Lower leg skin (tissue), 4 donors: ENCODE results near the gene ABLIM1. TPM values are rescaled to one million over a fixed set of nuclear protein-coding genes. Genes with fewer than 3 reads are reported as not detected.

Experiments
- DNase-seq, 2 donors: peaks; one replicate each; pipeline ENCODE4 v3.0.0-alpha.2; 2019; ENCODE audit warnings: low spot score in 2 of 2
- H3K4me3 ChIP-seq: fragments of 200-600 bp; sonication (generic); 2 replicates; pipeline ENCODE4 v1.5.1; 2017; ENCODE audit warnings: mild to moderate bottlenecking, low read depth; ENCODE audit not compliant: poor library complexity, severe bottlenecking
- CTCF ChIP-seq, 3 donors: fragments of 450-650 bp; IDR thresholded peaks; one replicate each; pipeline ENCODE4 v1.5.1; 2016; ENCODE audit warnings: antibody characterized with exemption in 3 of 3, mild to moderate bottlenecking in 3 of 3, moderate library complexity in 2 of 3
- POLR2A ChIP-seq, 2 donors: fragments of 450-650 bp; IDR thresholded peaks; one replicate each; pipeline ENCODE4 v1.6.1; 2016 to 2017; ENCODE audit warnings: antibody characterized with exemption in 2 of 2, mild to moderate bottlenecking in 1 of 2, moderate library complexity in 1 of 2
- WGBS, 2 donors: methylation state at CpG; one replicate each; pipeline ENCODE4 v1.1.5; 2018; 5-methylcytosine and 5-hydroxymethylcytosine counted together
- intact Hi-C: fragments of 100-400 bp; cut with DNase I; formaldehyde crosslinking; loops from one replicate; pipeline ENCODE4 v1.15.0; 2023; ENCODE audit warnings: low total_unique reads
- total RNA-seq, 4 donors: library from RNA; depleted of rRNA; stranded (reverse); fragments of >200 nt; gene quantifications; one replicate each; pipeline ENCODE4 v1.1.0, GENCODE V29; 2016

Gene ABLIM1
- total RNA-seq, 4 donors from 2014 or later: 171 to 258 (median 209) TPM

- no peak overlapping the region for H3K4me3 ChIP-seq
- DNase-seq: no peak
- intact Hi-C loops: no loop called here
- TF ChIP-seq POLR2A (IDR thresholded peaks at IDR 0.05) (no peak), CTCF (IDR thresholded peaks at IDR 0.05) (no peak)
- WGBS, 2 donors: 69 to 77% methylated on average over 2 of the region's 2 CpGs
These were observed 209.2 kb downstream of the ABLIM1 start for GRCh38 chr10:114448897-114449296.

- no peak overlapping the region for H3K4me3 ChIP-seq
- no peak for DNase-seq
- intact Hi-C loops: no loop called here
- 78 to 86% methylated on average over 6 of the region's 6 CpGs for WGBS, 2 donors
- TF ChIP-seq POLR2A (IDR thresholded peaks at IDR 0.05): no peak
- no peak for TF ChIP-seq CTCF (IDR thresholded peaks at IDR 0.05)
These were observed 212.7 kb downstream of the ABLIM1 start for GRCh38 chr10:114445332-114445731.

DNA sequence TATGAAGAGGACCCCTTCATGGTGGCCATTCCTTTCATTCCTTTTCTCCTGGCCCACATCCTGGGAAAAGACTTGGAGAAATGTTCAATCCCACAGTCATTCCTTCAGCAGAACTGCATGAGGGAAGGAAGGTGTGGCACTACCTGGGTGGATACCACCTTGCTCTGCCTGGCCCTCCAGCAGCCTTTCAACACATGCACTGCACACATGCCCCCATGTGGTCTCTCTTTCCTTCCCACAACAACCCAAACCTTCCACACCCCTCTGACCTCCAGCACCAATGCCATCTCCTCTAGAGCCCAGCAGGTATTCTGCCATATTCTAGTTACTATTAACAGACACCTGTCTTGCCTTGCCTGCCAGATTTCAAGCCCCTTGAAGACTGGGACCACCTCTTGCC lies 213.3 kb downstream of the ABLIM1 start:
- intact Hi-C loops: no loop called here
- H3K4me3 ChIP-seq: no peak overlapping the region
- DNase-seq: no peak
- TF ChIP-seq CTCF (IDR thresholded peaks at IDR 0.05): no peak
- TF ChIP-seq POLR2A (IDR thresholded peaks at IDR 0.05): no peak

DNA sequence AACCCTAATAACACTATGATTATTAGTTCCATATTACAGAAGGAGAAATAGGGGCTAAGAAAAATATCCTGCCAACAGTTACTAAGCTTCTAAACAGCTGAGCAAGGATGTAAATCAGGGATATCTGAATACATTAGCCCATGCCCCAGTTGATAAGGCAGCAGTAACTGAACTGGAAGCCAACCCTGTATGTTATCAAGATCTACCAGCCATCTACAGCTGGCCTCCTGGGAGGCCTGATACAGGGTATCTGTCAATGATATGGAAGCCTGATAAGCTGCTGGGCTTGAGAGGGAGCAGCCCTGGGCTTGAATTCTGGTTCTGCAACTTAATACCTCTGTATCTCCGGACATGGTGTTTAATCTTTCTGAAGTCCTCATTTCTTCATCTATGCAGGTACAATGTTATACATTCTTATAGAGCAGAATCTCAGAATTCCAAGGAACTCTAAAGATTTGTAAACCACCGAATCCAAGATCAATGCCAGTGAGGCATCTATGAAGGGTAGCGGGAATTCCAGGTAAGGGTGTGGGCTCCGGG lies 215.9 kb downstream of the ABLIM1 start:
- TF ChIP-seq POLR2A (IDR thresholded peaks at IDR 0.05): no peak
- no peak for TF ChIP-seq CTCF (IDR thresholded peaks at IDR 0.05)
- WGBS, 2 donors: 77 to 83% methylated on average over 4 of the region's 4 CpGs
- H3K4me3 ChIP-seq: no peak overlapping the region
- intact Hi-C loops: no loop called here
- DNase-seq: no peak

DNA sequence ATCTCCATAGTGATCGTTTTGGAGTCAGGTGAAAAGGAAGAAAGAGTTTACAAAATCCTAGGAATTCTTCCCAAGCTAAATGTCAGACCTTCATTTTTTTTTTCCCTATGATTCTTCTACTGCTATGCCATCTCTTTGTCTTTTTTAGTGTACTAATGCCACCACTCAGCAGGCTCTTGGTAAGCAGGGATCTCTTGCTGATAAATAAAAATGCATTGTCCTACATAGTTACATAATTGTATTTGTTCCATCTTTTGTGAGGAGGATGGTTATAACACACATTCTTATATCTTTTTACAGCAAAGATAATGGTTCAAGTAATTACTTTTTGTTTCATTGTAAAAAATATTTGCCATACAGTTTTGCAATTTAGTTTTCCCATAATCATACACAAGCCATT lies 217.0 kb downstream of the ABLIM1 start:
- H3K4me3 ChIP-seq: no peak overlapping the region
- intact Hi-C loops: no loop called here
- TF ChIP-seq CTCF (IDR thresholded peaks at IDR 0.05): no peak
- TF ChIP-seq POLR2A (IDR thresholded peaks at IDR 0.05): no peak
- 97 to 100% methylated on average over 1 of the region's 1 CpG for WGBS, 2 donors
- DNase-seq: no peak
